HCT116 (cell line): ENCODE measurements around the gene PRDM12. TPM values are rescaled to one million over a fixed set of nuclear protein-coding genes. Genes with fewer than 3 reads are reported as not detected.
"Not testable (repeated sequence)": the region's sequence is repeated elsewhere in the genome, so short reads cannot be mapped to it uniquely, and the experiment has no call there.

Source experiments
- ATAC-seq: fragments of 200-7000 bp; cut with Tn5 transposase; 2 replicates; pipeline ENCODE4 v1.9.1; 2020; ENCODE audit warnings: mild to moderate bottlenecking, moderate library complexity
- BruUV-seq: library from RNA; stranded (reverse); fragments of 400-500 nt; replicated peaks from 2 replicates; lab custom pipeline; 2021; lab: Mats Ljungman, UMichigan
- CTCF ChIA-PET: fragments of 300-600 bp; sonication (Branson Sonifier 250); formaldehyde crosslinking; loops from one replicate; lab custom pipeline; 2021; ENCODE audit warnings: antibody characterized with exemption; lab: Charles Lee
- POLR2A ChIA-PET: fragments of 300-600, 350-600 bp; sonication (Branson Sonifier 250); formaldehyde crosslinking; loops from one replicate; lab custom pipeline; 2021; ENCODE audit warnings: antibody characterized with exemption; lab: Charles Lee
- RAD21 ChIA-PET, 2 experiments: fragments of 300-600 bp; sonication (Branson Sonifier 250); formaldehyde crosslinking; loops; one replicate each; lab custom pipeline; 2023; ENCODE audit warnings: low total read pairs in 2 of 2; ENCODE audit not compliant: uncharacterized antibody in 2 of 2, unreplicated experiment in 2 of 2, low non-redundant PET in 1 of 2; lab: Charles Lee
- DNase-seq: peaks from one replicate; pipeline ENCODE4 v3.0.0-alpha.2; 2010; ENCODE audit warnings: low read depth, low spot score
- H2AFZ ChIP-seq: fragments of 200-600 bp; shearing (Covaris generic), sonication (generic); 2 replicates; pipeline ENCODE4 v1.6.1; 2017; ENCODE audit warnings: low read depth, mixed run types, mixed read lengths, antibody characterized with exemption, low read length; ENCODE audit not compliant: poor library complexity, severe bottlenecking
- H3K27ac ChIP-seq: 2 replicates; pipeline ENCODE4 v1.5.1; 2012; ENCODE audit warnings: low read depth, low read length
- H3K27me3 ChIP-seq: fragments of 200-600 bp; sonication (generic); 2 replicates; pipeline ENCODE4 v1.6.1; 2016; ENCODE audit warnings: mixed run types, low read length, mixed read lengths; ENCODE audit not compliant: insufficient read depth
- H3K36me3 ChIP-seq, 2 experiments: fragments of 200-500 bp in 1 of 2; fragments of 200-600 bp in 1 of 2; sonication (Bioruptor generic) in 1 of 2; sonication (generic) in 1 of 2; 2 replicates each; pipeline versions ENCODE4 v1.5.1 to v1.6.1; 2014 to 2016; ENCODE audit warnings: low read length in 2 of 2, inconsistent platforms in 1 of 2, mixed read lengths in 1 of 2, mixed run types in 1 of 2; ENCODE audit not compliant: insufficient read depth in 2 of 2, control insufficient read depth in 1 of 2
- H3K4me1 ChIP-seq, 2 experiments: fragments of 200-600 bp in 1 of 2; sonication (generic) in 1 of 2; 2 replicates each; pipeline versions ENCODE4 v1.5.1 to v1.6.1; 2012 to 2017; ENCODE audit warnings: low read length in 2 of 2, inconsistent platforms in 1 of 2, mild to moderate bottlenecking in 1 of 2, mixed read lengths in 1 of 2, mixed run types in 1 of 2, moderate library complexity in 1 of 2; ENCODE audit not compliant: insufficient read depth in 2 of 2, control insufficient read depth in 1 of 2
- H3K4me2 ChIP-seq: fragments of 200-600 bp; sonication (generic); 2 replicates; pipeline ENCODE4 v1.6.1; 2017; ENCODE audit warnings: mixed run types, low read length, mixed read lengths
- H3K4me3 ChIP-seq, 2 experiments: fragments of 200-600 bp in 1 of 2; sonication (generic) in 1 of 2; replicated peaks in 1 of 2; 2 replicates each; pipeline ENCODE4 v1.5.1; 2011 to 2016; ENCODE audit warnings: low read length in 2 of 2, control low read depth in 1 of 2, low read depth in 1 of 2, mild to moderate bottlenecking in 1 of 2, mixed read lengths in 1 of 2, mixed run types in 1 of 2
- H3K79me2 ChIP-seq: fragments of 200-600 bp; sonication (generic); 2 replicates; pipeline ENCODE4 v1.6.1; 2017; ENCODE audit warnings: mild to moderate bottlenecking, mixed run types, low read length, moderate library complexity, mixed read lengths; ENCODE audit not compliant: insufficient read depth
- H3K9ac ChIP-seq: fragments of 200-600 bp; sonication (generic); 2 replicates; pipeline ENCODE4 v1.6.1; 2016; ENCODE audit warnings: low read length, mixed read lengths
- H3K9me2 ChIP-seq: fragments of 200-600 bp; sonication (generic), shearing (Covaris generic); 2 replicates; pipeline ENCODE4 v1.6.1; 2017; ENCODE audit warnings: mixed run types, mild to moderate bottlenecking, moderate library complexity; ENCODE audit not compliant: insufficient read depth
- H3K9me3 ChIP-seq, 2 experiments: fragments of 200-500 bp in 1 of 2; fragments of 200-600 bp in 1 of 2; sonication (Bioruptor generic) in 1 of 2; sonication (generic) in 1 of 2; 2 replicates each; pipeline ENCODE4 v1.6.1; 2014 to 2017; ENCODE audit warnings: low read length in 2 of 2, mixed read lengths in 2 of 2, inconsistent platforms in 1 of 2, low read depth in 1 of 2, mild to moderate bottlenecking in 1 of 2, mixed run types in 1 of 2, moderate library complexity in 1 of 2; ENCODE audit not compliant: control insufficient read depth in 1 of 2, insufficient read depth in 1 of 2
- H4K20me1 ChIP-seq: fragments of 200-600 bp; sonication (generic), shearing (Covaris generic); 2 replicates; pipeline ENCODE4 v1.6.1; 2017; ENCODE audit warnings: mixed run types, mild to moderate bottlenecking, moderate library complexity; ENCODE audit not compliant: insufficient read depth
- CBX3 ChIP-seq: IDR thresholded peaks from 2 replicates; pipeline ENCODE4 v1.6.1; 2012; ENCODE audit warnings: low read depth
- POLR2AphosphoS5 ChIP-seq: IDR thresholded peaks from 2 replicates; pipeline ENCODE4 v1.6.1; 2011; ENCODE audit warnings: mild to moderate bottlenecking, low read depth, low read length, moderate library complexity
- RAD21 ChIP-seq: IDR thresholded peaks from 2 replicates; pipeline ENCODE4 v1.6.1; 2012; ENCODE audit warnings: low read depth, mild to moderate bottlenecking
- SP1 ChIP-seq: IDR thresholded peaks from 2 replicates; pipeline ENCODE4 v1.6.1; 2012; ENCODE audit warnings: low read depth
- SRF ChIP-seq: IDR thresholded peaks from 2 replicates; pipeline ENCODE4 v1.6.1; 2012; ENCODE audit warnings: low read depth
- TCF7L2 ChIP-seq: IDR thresholded peaks from 2 replicates; pipeline ENCODE4 v1.7.0; 2011; ENCODE audit warnings: borderline replicate concordance, inconsistent platforms; ENCODE audit not compliant: insufficient read depth, insufficient read length; ENCODE audit errors: extremely low read depth
- YY1 ChIP-seq: IDR thresholded peaks from 2 replicates; pipeline ENCODE4 v1.6.1; 2011; ENCODE audit warnings: low read length, low read depth, moderate library complexity, mild to moderate bottlenecking; ENCODE audit not compliant: insufficient replicate concordance; ENCODE audit errors: extremely low read depth
- ZFX ChIP-seq: fragments of 450-650 bp; IDR thresholded peaks from 2 replicates; pipeline ENCODE4 v1.6.1; 2017
- intact Hi-C: fragments of 100-400 bp; cut with micrococcal nuclease; formaldehyde crosslinking; loops from 2 replicates; pipeline ENCODE4 v1.10.0; 2022
- total RNA-seq: library from RNA; stranded (reverse); gene quantifications from one replicate; pipeline ENCODE4 v1.2.1, GENCODE V29; 2021; ENCODE audit not compliant: unreplicated experiment
- TF ChIP-seq, protein P1 (sequence below): IDR thresholded peaks from 2 replicates; pipeline ENCODE4 v1.6.1; 2011; ENCODE audit warnings: mild to moderate bottlenecking, low read length, moderate library complexity; ENCODE audit not compliant: insufficient replicate concordance; ENCODE audit errors: extremely low read depth
- TF ChIP-seq, protein P2 (sequence below), 3 experiments: fragments of 200-600 bp in 1 of 3; sonication (generic) in 1 of 3; IDR thresholded peaks in 2 of 3; conservative IDR thresholded peaks in 1 of 3; 2 replicates each; pipeline ENCODE4 v1.5.1; 2012 to 2017; ENCODE audit warnings: low read depth in 2 of 3, low read length in 2 of 3, antibody characterized with exemption in 1 of 3, borderline replicate concordance in 1 of 3, control low read depth in 1 of 3, mild to moderate bottlenecking in 1 of 3, mixed read lengths in 1 of 3, mixed run types in 1 of 3, moderate library complexity in 1 of 3; ENCODE audit not compliant: insufficient read depth in 1 of 3

Gene PRDM12
- total RNA-seq, 1 experiment from 2014 or later: 0.54 TPM

DNA sequence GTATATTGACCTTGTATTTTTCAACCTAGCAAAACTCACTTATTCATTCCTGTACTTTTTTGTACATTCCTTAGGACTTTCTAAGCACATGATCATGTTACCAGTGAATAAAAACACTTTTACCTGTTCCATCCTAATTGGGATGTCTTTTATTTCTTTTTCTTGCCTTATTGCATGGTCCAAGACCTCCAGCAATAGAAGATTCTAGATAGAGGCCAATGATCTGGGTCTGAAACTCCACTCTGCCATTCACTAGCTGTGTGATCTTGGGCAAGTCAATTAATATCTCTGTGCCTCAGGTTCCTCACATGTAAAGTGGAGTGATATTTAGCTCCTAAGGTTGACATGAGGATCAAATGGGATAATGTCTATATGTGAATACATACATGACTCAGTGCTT, 20.7 kb downstream of the PRDM12 start:
- no peaks in the 10 kb centered on the region for H4K20me1 ChIP-seq
- RAD21 ChIA-PET: no interaction called here
- H3K4me3 ChIP-seq: no peak overlapping the region
- H3K36me3 ChIP-seq: no peaks in the 10 kb centered on the region
- H2AFZ ChIP-seq: no peak overlapping the region
- peaks cover 4 to 22% of the 10 kb centered on the region in 2 experiments for H3K4me1 ChIP-seq
- intact Hi-C loops: no loop called here
- CTCF ChIA-PET: no interaction called here
- no peak for ATAC-seq
- TF ChIP-seq ZFX (no peak), RAD21 (no peak), YY1 (no peak), CBX3 (no peak), SP1 (no peak), TCF7L2 (no peak), SRF (no peak), POLR2AphosphoS5 (no peak)
- TF ChIP-seq, protein P1, sequence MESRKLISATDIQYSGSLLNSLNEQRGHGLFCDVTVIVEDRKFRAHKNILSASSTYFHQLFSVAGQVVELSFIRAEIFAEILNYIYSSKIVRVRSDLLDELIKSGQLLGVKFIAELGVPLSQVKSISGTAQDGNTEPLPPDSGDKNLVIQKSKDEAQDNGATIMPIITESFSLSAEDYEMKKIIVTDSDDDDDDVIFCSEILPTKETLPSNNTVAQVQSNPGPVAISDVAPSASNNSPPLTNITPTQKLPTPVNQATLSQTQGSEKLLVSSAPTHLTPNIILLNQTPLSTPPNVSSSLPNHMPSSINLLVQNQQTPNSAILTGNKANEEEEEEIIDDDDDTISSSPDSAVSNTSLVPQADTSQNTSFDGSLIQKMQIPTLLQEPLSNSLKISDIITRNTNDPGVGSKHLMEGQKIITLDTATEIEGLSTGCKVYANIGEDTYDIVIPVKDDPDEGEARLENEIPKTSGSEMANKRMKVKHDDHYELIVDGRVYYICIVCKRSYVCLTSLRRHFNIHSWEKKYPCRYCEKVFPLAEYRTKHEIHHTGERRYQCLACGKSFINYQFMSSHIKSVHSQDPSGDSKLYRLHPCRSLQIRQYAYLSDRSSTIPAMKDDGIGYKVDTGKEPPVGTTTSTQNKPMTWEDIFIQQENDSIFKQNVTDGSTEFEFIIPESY: no peak
- TF ChIP-seq, protein P2, sequence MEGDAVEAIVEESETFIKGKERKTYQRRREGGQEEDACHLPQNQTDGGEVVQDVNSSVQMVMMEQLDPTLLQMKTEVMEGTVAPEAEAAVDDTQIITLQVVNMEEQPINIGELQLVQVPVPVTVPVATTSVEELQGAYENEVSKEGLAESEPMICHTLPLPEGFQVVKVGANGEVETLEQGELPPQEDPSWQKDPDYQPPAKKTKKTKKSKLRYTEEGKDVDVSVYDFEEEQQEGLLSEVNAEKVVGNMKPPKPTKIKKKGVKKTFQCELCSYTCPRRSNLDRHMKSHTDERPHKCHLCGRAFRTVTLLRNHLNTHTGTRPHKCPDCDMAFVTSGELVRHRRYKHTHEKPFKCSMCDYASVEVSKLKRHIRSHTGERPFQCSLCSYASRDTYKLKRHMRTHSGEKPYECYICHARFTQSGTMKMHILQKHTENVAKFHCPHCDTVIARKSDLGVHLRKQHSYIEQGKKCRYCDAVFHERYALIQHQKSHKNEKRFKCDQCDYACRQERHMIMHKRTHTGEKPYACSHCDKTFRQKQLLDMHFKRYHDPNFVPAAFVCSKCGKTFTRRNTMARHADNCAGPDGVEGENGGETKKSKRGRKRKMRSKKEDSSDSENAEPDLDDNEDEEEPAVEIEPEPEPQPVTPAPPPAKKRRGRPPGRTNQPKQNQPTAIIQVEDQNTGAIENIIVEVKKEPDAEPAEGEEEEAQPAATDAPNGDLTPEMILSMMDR (IDR thresholded peaks at IDR 0.05 in 2 of 3, conservative IDR thresholded peaks at IDR 0.05 in 1 of 3; ENCODE audit: borderline replicate concordance in 1 of 3, insufficient read depth in 1 of 3, low read depth in 2 of 3, low read length in 2 of 3): no peak
- H3K27me3 ChIP-seq: no peaks in the 10 kb centered on the region
- 0 out of 4 replicates have a peak, but pooled peaks cover 0 to 4% of the 10 kb centered on the region in 2 experiments for H3K9me3 ChIP-seq
- H3K9me2 ChIP-seq: no peaks in the 10 kb centered on the region
- no TSS peak for BruUV-seq
- no peak overlapping the region for H3K27ac ChIP-seq
- H3K4me2 ChIP-seq: no peak overlapping the region
- POLR2A ChIA-PET: no interaction called here
- no peak for DNase-seq
- H3K79me2 ChIP-seq: no peaks in the 10 kb centered on the region
- no peak overlapping the region for H3K9ac ChIP-seq

DNA sequence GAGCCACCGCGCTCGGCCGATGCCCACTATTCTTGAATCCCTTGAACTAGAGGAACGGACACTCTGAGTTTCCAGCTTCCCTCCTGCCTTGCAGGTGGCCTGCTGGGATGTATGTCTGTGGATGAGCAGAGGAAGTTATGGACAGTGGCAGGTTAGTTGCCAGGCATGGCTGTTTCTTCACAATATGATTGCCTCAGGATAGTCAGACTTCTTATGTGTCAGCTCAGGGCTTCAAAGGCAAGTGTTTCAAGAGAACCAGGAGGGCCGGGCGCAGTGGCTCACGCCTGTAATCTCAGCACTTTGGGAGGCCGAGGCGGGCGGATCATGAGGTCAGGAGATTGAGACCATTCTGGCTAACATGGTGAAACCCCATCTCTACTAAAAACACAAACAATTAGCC, 21.6 kb downstream of the PRDM12 start:
- ATAC-seq, H4K20me1 ChIP-seq, CTCF ChIA-PET, RAD21 ChIA-PET, H2AFZ ChIP-seq, H3K4me3 ChIP-seq, H3K4me2 ChIP-seq, H3K9me2 ChIP-seq, DNase-seq, BruUV-seq, H3K27ac ChIP-seq, H3K36me3 ChIP-seq, H3K79me2 ChIP-seq, H3K9me3 ChIP-seq, H3K27me3 ChIP-seq, H3K9ac ChIP-seq, intact Hi-C loops, POLR2A ChIA-PET: not testable (repeated sequence)
- peaks cover 4 to 24% of the 10 kb centered on the region in 2 experiments for H3K4me1 ChIP-seq
